ENCODE results near the gene CSH2.

The CSH2 gene

DNA sequence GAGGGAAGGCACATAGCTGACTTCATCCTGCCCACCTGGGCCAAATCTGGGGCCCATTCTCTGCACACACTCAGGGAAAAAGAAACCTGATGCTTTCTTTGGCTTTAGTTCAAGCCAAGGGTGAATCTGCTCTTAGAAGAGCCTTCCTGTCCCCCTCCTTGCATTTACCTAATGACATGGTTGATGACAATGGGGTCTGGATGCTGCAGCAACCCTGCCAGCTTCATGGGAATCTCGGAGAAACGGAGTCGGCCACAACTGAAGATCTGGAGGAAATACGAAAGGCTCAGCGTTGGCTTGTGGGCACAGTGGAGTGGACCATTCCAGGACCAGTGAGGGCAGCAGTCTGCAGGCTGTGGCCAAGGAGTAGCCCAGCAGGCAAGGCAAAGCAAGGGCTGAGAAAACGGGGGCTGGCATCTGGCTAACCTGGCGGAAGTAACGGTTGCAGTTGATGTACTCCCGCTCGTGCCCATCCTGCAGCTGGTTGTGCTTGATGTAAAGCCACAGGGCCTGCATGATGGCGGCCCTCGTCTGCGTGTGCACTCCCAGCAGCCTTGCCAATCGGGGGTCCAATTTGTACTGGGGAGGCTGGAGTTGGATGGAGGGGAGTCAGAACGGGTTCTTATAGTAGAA is 39.6 kb downstream of the CSH2 start:
- DNase-seq (ENCODE audit: low read depth) = no peak

DNA sequence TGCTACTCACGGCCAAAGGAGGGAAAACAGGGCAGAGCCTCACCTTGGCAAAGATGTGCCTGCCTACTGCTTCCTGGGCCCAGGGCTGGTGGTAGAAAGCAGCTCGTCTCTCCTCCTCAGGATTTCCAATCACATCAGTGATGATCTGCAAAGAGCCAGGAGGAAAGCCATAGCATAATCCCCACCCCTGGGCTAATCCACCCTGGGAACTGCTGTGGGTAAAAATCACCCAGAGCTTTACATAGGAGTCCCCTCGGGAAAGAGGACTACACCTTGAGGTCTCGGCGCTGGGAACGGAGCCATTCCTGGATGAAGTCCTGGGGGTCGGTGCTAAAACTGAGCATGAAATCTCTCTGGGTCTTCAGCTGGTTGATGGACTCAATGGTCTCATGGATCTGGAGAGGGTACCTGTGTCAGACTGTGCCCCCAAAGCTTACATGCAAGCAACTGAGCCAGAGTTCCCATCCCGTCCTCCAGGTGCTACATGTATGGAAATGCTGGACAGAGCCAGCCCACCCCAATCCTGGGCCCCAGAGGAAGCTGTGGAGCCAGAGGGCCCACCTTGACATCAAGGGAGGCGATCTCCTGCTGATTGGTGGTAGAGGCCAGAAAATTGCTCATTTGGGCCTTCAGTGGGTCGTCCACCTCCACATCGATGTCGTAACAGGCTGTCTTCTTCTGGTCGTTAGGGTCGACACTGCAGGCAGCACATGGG is 40.3 kb downstream of the CSH2 start:
- DNase-seq (ENCODE audit: low read depth) = no peak

DNA sequence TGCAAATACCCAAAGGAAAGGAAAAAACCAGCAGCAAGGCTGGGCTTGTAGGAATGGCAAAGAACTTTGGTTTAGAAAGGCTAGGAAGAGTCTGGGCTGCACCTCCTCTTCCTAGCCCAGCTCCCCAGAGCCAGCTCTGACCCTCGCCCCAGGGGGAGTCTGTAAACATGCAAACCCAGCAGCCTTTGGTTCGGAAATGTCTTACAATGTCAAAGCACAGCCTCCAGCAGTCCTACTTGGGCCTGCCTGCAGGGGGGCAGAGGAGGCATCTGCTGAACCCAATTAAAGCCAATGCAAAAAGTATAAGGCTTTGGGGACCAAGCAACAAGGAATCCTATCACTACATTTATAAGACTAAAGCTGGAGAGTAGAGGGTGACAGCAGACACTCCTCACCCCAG is 41.0 kb downstream of the CSH2 start:
- DNase-seq (ENCODE audit: low read depth) = no peak

DNA sequence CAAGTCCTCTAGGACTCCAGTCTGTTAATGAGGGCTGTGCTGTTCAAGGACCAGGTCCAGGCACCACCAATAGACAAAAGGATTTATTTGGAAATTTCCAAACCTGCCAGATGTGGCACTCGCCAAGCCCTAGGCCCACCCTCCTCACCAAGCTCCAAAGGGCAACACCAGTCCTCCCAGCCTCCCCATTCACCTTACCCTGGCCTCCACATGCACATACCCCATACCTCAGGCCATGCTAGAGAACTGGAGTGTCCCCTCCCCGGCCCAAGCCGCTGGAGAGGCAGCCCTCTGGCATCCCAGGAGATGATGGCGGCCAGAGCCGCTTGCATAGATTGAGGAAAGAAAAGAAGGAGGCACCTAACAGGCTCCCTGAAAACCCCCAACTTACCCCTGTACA is 41.5 kb downstream of the CSH2 start:
- no peak for DNase-seq (ENCODE audit: low read depth)

DNA sequence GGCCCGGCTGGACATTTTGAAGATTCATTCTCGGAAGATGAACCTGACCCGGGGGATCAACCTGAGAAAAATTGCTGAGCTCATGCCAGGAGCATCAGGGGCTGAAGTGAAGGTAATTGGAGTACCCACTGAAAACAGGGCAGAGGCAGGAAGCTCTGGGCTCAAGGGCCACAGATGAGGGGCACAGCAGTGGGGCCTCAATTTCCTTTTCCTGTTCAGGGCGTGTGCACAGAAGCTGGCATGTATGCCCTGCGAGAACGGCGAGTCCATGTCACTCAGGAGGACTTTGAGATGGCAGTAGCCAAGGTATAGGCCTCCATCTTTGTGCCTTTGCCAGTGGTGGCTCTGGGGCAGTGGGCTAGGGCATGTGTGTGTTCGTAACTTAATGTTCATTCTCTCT is 42.0 kb downstream of the CSH2 start:
- DNase-seq (ENCODE audit: low read depth) = no peak

DNA sequence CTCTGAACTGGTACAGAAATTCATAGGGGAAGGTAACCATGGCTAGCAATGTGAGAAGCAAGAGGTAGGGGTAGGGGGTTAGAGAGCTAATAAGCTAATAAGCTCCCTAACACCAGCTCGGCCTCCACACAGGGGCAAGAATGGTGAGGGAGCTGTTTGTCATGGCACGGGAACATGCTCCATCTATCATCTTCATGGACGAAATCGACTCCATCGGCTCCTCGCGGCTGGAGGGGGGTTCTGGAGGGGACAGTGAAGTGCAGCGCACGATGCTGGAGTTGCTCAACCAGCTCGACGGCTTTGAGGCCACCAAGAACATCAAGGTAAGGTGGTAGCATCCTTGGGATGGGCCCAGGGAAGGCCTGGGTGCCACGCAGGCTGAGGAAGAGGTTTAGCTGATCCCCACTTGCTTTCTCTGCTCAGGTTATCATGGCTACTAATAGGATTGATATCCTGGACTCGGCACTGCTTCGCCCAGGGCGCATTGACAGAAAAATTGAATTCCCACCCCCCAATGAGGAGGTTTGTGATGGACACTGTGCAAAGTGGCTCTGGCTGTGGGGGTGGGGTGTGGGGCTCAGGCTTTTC is 42.5 kb downstream of the CSH2 start:
- no peak for DNase-seq (ENCODE audit: low read depth)

DNA sequence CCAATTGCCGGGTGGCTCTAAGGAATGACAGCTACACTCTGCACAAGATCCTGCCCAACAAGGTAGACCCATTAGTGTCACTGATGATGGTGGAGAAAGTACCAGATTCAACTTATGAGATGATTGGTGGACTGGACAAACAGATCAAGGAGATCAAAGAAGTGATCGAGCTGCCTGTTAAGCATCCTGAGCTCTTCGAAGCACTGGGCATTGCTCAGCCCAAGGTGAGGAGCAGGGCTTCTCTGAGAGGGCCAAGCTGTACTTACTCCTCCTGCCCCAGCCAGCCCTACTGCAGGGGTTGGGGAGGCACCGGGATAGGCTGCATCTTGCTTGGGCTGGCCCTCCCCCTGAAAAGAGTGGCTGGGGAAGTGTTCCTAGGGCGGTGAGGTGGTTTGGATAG is 43.2 kb downstream of the CSH2 start:
- DNase-seq (ENCODE audit: low read depth) = no peak

DNA sequence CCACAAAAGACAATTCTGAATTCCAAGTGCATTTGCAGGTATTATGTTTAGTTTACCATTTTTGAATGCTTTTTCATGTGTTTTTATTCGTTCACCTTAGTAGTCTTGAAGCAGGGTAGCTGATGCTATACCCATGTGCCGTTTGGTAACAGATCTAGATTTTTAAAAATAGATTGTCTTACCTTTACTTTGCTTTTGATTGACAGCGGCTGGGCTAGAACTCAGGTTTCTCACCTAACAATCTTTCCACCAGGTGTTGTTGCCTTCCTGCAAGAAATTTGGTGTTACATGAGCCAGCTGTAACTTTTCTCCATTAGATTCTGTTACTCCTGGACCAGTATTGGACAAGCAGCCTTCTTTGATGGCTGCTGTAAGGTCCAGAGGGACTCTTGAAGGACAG is 44.5 kb downstream of the CSH2 start:
- no peak for DNase-seq (ENCODE audit: low read depth)

DNA sequence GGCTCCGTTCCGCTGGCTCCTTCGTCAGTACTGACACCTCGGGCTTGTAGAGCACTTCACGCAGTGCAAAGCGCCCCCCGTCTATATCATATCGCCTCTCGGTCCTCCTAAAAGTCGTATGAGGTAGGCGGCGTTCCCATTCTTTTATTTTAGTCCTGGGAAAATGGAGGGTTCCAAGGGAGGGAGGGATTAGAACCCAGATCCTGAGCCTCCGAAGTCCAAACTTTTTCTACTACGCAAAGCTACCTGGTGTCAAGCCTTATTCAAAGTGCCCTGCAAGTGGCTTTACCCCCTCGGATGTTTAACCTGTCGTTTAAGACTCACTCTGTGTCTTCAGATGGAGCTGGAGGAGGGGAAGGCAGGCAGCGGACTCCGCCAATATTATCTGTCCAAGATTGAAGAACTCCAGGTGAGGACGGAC is 45.7 kb downstream of the CSH2 start:
- no peak for DNase-seq (ENCODE audit: low read depth)

DNA sequence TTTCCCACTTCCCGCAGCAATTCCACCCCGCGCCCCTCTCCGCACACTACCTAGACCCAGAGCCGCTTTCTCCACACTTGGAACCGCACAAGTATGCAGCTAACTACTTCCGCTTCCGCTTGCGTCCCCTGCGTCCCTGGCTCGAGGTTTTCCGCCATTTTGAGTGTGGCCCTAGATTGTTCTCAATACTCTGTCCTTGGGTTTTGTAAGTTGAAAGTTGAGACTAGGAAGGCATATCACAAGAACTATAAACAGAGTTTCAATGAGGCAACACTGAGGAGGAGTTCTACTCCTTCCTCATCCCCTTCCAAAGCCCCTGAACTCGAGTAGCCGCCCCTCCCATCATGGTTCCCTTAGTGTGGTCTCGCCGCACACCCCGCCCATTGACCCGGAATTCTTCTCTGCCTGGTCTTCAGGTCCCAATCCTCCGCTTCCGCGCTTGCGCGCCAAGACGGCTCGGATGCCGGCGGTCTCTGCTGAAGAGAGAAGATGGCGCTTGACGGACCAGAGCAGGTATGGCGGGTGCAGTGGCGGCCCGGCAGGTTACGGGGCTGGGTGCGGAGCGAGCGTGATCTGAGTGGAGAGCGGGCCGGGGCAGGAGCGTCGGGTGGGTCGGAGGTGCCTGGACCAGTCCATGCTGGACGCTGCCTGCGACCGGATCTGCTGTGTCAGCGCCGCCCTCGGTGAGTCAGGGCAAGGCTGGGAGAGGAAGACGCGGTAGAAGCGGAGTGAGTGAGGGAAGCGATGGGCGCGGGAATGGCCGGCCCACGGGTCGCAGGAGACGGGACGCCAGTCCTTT is 46.3 kb downstream of the CSH2 start, which contains the start of the genes FTSJ3 and PSMC5:
TSS of gene FTSJ3 (minus strand) at position 662 of the 799 bp plus-strand sequence. CDS start 761 bp downstream, outside the sequence.
TSS of gene PSMC5 (plus strand) at position 430 of the 799 bp plus-strand sequence. CDS start at position 490, 60 bp downstream.
- peak; percentile 86 for DNase-seq (ENCODE audit: low read depth)

DNA sequence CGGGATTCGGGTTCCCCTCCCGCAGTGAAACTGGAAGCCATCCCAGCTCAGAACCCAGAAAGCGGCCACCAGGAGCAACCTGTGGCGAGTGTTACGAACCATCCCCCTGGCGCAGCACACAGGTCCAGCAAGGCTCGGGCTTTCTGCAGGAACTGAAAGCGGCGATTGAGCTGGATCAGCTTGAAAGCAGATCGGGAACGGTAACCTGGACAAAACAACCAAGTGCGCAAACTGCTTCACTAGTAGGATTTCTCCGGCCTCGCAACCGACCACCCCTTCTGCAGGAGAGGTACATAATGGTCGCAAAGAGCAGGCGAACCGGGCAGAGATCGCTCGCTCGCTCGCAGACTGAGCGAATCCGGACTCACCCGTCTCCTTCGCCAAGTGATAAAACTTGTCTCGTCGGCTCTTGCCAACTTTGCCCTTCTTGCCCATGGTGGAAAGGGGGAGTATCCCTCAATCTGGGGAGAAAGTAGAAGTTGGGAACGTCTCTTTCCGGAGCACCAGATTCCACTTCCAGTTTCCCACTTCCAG is 46.9 kb downstream of the CSH2 start:
- DNase-seq (ENCODE audit: low read depth) = no peak

DNA sequence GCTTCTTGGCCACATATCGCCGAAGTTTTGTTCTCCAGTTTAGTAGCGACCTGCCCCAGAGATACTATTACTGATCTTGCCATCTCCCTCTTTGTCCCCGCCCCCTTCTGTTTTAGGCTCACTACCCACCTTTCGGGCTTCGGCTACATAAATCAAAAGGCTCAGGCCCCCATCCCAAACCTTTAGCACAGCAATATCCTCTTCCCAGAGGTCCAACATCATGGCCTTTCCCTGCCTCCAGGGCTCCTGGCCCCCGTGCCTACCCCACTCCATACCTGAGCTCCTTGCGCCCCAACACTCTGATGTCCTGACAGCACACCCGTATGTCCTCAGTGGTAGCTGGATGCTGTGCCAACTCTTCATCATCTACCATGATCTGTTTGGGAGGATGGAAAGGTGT is 49.1 kb downstream of the CSH2 start:
- no peak for DNase-seq (ENCODE audit: low read depth)

DNA sequence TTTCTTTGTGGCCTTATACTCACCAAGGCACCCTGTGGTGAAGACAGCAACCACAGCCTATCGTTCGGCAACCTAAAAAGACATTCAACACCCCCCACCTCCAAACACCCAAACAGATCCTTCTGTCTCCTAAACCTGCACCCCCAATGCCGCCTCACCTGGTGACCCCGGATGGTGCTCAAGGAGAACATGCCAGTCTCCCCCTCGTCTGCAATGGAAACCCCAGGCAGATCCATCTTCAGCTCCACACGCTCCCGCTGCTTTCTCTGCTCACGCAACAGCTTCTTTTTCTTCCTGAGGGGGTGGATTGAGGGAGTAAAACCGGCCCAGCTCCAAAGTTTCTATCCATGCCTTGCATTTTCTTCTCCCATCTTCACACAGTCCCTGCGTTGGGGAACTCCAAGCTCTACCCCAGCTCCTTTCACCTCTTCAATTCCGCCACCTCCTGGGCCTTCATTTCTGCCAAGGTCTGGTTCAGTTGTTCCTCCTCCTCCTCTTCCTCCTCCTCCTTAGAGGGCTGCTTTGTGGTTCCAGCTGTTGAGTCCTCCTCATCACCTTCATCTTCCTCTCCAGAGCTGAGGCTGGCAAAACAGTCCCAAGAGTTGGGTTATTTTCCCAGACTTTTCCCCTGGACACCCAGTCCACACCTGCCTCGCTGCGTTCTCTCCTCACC is 49.7 kb downstream of the CSH2 start:
- DNase-seq (ENCODE audit: low read depth) = no peak

DNA sequence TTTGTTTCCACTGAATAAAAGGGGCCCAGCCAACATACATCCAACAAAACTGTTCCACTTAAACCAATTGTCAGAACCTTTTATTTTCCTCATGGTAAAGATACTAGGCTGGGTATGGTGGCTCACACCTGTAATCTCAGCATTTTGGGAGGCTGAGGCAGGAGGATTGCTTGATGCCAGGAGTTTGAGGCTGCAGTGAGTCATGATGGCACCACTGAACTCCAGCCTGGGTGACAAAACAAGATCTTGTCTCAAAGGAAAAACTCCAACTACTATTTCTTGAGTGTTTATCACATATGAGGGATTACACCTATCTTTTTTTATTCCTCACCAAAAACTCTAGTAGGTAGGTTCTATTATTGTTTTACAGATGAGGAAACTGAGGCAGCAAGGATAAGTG is 50.9 kb downstream of the CSH2 start:
- DNase-seq (ENCODE audit: low read depth) = no peak
